ENCODE results near the gene CARD16.
A peak's percentile ranks its signal among the peaks of the same experiment; 100 is the strongest.
"Not testable (repeated sequence)": the region's sequence is repeated elsewhere in the genome, so short reads cannot be mapped to it uniquely, and the experiment has no call there.

Gene CARD16

GRCh38 chr11:105044557-105045524 lies at the start of gene CARD16:
TSS of gene CARD16 (minus strand) at chr11:105045335. CDS start at chr11:105045297, 38 bp downstream.
- DNase-seq = peak; percentile 42

- no peak for DNase-seq
These were observed 47.4 kb upstream of the CARD16 start for GRCh38 chr11:105092256-105093239.

- DNase-seq = no peak
These were observed 36.4 kb upstream of the CARD16 start for GRCh38 chr11:105081412-105082150.

- DNase-seq = not testable (repeated sequence)
These were observed 35.2 kb upstream of the CARD16 start for GRCh38 chr11:105080171-105080906.

- no peak for DNase-seq
These were observed 33.1 kb upstream of the CARD16 start for GRCh38 chr11:105078283-105078682.

- not testable (repeated sequence) for DNase-seq
These were observed 32.1 kb upstream of the CARD16 start for GRCh38 chr11:105077141-105077790.

- DNase-seq = no peak
These were observed 29.0 kb upstream of the CARD16 start for GRCh38 chr11:105074166-105074530.

- DNase-seq = no peak
These were observed 28.5 kb upstream of the CARD16 start for GRCh38 chr11:105073456-105074165.

GRCh38 chr11:105072080-105072479 lies 26.9 kb upstream of the CARD16 start:
- DNase-seq = not testable (repeated sequence)

GRCh38 chr11:105071089-105071732 lies 26.1 kb upstream of the CARD16 start:
- no peak for DNase-seq

GRCh38 chr11:105070306-105070705 lies 25.2 kb upstream of the CARD16 start:
- DNase-seq = no peak

GRCh38 chr11:105069749-105070148 lies 24.6 kb upstream of the CARD16 start:
- not testable (repeated sequence) for DNase-seq

GRCh38 chr11:105063245-105063941 lies 18.3 kb upstream of the CARD16 start:
- not testable (repeated sequence) for DNase-seq

GRCh38 chr11:105057432-105057831 lies 12.3 kb upstream of the CARD16 start:
- DNase-seq = no peak

GRCh38 chr11:105056446-105056845 lies 11.3 kb upstream of the CARD16 start:
- DNase-seq = no peak

- no peak for DNase-seq
These were observed 9.8 kb upstream of the CARD16 start for GRCh38 chr11:105054723-105055493.

- DNase-seq = no peak
These were observed 7.4 kb upstream of the CARD16 start for GRCh38 chr11:105052487-105052886.

- DNase-seq = no peak
These were observed 6.4 kb upstream of the CARD16 start for GRCh38 chr11:105051559-105051958.

GRCh38 chr11:105049481-105049880 lies 4.3 kb upstream of the CARD16 start:
- no peak for DNase-seq

All from femur (tissue), 1 donor.